Glomerular visceral epithelial cell (primary cell): ENCODE results near the gene LOXL1.
"Not testable (repeated sequence)": the region's sequence is repeated elsewhere in the genome, so short reads cannot be mapped to it uniquely, and the experiment has no call there.

Source experiments
- DNase-seq: peaks from one replicate; pipeline ENCODE4 v3.0.0-alpha.2; 2016; ENCODE audit errors: extremely low spot score

The LOXL1 gene

GRCh38 chr15:73952913-73953750 lies 26.9 kb downstream of the LOXL1 start:
- no peak for DNase-seq

GRCh38 chr15:73954188-73955145 lies 28.2 kb downstream of the LOXL1 start:
- DNase-seq, result no peak

DNA sequence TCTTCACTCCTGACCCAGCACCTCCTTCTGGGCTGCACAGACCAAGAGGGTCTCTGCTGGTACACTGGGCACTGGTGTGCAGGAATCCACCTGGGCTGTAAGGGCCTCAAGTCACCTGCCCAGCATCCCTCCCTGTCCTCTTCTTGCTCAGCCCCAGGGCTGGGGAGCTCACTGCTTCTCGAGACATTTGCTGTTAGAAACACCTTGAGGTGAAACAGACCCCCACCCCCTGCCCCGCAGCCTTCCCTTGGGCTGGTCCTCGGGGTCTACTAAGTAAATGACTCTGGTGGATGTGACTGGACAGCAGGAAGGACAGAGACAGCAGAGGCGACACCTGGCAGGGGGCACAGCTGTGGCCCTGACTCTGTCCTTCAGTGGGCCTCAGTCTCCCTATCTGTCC lies 29.1 kb downstream of the LOXL1 start:
- DNase-seq, result no peak

GRCh38 chr15:73955861-73956742 lies 29.8 kb downstream of the LOXL1 start:
- DNase-seq, result no peak

GRCh38 chr15:73956743-73957135 lies 30.5 kb downstream of the LOXL1 start:
- peak; percentile 98 for DNase-seq

- no peak for DNase-seq
Observed at GRCh38 chr15:73957276-73957675, 31.0 kb downstream of the LOXL1 start.

DNA sequence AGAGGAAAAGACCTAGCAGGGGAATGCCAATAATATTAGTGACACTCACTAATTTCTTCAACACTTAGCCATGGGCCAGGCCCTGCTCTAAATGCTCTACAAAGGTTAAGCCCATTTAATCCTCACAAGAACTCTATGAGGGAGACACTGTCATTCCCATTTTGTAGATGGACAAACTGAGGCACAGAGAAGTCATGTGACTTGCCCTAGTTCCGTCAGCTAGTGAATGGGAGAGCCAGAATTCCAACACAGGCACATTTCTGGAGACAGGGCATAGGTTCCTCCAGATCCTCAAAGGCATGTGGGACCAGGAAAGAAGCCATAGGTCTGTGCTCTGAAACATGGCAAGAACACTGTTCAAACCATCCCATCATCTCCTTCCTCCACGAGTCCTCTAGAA lies 31.5 kb downstream of the LOXL1 start:
- DNase-seq, result no peak

- peak; percentile 55 for DNase-seq
Observed at GRCh38 chr15:73959012-73959581, 32.8 kb downstream of the LOXL1 start.

GRCh38 chr15:73959801-73960200 lies 33.5 kb downstream of the LOXL1 start:
- DNase-seq, result no peak

DNA sequence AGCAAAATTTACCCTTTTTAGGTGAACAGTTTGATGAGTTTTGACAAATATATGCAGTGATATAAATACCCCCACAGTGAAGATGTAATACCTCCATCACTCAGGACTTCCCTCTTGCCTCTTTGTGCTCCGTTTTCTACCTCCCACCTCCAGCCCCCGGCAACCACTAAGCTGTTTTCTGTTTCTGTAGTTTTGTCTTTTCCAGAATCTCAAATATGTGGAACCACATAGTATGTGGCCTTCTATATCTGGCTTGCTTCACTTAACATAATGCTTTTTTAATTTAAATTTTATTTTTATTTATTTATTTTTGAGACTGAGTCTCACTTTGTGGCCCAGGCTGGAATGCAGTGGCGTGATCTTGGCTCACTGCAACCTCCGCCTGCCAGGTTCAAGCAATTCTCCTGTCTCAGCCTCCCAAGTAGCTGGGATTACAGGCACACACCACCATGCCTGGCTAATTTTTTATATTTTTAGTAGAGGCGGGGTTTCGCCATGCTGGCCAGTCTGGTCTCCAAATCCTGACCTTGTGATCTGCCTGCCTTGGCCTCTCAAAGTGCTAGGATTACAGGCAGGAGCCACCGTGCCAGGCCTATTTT lies 34.3 kb downstream of the LOXL1 start:
- not testable (repeated sequence) for DNase-seq

- DNase-seq, result no peak
Observed at GRCh38 chr15:73962433-73962832, 36.2 kb downstream of the LOXL1 start.

DNA sequence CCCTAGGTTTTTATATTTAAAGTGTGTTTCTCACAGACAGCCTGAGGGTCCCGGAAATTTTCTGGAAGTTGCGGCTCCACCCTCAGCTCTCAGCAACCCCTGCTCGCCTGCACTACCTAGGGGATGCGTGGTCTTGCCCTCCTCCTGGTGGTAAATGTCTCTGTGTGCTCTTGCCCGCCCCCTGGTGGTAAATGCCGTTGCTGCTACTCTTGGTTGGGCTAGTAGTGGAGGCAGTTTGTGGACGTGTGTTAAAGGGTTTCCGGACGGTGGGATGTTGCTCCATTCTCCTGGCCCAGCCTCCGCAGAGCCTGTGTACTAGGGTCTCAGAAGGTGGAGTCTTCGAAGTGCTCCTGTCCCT lies 38.5 kb downstream of the LOXL1 start:
- peak; percentile 84 for DNase-seq

GRCh38 chr15:73965094-73965757 lies 39.0 kb downstream of the LOXL1 start:
- no peak for DNase-seq

DNA sequence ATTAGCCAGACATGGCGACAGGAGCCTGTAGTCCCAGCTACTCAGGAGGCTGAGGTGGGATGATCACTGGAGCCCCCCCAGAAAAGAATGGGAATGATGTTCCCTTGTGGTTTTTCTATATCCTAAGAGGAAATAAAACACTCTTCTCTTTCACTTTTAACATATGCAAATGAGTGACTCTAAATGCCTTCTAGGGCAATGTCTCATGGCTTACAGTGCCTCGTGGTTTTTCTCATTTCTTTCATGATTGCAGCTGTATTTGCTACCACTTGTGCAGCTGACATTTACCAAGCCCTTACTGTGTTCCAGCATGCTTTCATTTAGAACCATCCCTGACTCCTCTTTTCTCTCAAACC lies 39.5 kb downstream of the LOXL1 start:
- no peak for DNase-seq

DNA sequence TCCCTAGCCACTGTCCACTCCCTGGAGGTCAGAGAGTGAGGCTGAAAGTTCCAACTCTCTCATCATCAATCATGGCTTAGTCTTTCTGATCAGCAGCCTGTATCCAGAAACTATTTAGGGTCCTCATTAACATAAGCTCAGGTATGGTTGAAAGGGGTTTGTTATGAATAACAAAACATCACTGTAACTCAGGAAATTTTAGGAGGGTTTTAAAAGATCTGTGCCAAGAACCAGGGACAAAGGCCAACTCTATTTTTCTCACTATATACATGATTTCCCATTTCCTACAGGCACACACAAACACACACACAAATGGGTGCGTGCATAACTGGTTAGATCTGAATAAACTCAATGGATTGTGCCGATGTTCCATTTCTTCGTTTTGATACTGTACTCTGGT lies 42.2 kb downstream of the LOXL1 start:
- DNase-seq, result no peak

DNA sequence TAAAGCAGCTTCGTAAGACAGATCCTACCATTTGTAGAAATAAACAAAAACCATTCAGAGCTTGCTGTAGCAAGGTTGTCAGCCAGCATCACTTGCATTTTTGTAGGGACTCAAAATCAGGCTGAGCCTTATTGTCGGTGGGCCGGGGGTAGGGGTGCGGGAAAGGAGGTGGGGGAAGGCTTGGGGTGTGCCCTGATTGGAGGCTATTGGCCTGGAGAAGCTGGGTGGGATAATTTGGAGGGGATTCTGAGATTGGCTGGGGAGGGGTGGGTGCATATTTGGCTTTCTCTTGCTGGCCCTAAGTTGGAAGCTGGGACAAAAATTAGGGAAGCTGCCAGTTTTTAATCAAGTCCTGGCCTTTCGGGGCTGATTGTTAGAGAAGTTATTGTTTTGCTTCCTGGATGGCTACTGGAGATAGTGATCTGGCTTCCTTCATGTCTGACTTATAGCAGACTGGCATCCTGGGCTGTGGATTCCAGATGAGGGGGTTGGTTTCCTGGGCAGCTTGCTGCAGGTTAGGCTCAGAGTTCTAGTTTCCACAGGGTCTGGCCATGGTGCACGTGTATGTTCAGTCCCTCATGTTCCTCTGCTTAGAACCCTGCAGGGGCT lies 43.0 kb downstream of the LOXL1 start:
- DNase-seq, result no peak

DNA sequence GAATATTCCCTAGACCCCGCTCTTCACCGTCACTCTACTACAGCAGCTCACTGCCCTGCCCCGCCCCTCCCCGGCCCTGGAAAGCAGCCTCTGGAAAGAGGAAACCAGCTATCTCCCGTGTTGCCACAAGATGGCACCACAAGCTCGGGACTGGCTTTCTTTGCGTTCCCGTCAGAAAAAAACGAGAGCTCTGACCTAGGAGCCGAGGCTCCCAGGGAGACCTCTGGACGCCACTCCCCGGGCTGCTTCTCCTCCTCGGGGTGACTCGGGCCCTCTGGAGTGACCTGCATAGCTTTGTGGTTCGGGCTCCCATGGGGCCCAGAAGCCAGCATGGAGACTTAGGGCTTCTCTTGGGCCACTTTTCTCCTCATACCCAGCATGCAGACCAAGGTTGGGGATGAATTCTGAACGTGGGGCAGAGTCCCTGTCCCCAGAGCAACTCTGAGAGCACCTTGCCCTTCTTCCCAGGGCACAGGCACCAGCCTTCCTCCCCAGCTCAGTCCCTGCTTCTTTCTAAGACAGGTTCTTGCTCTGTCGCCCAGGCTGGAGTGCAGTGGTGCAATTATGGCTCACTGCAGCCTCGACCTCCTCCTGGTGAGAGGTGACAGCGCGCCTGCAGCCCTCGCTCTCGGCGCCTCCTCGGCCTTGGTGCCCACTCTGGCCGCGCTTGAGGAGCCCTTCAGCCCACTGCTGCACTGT lies 46.9 kb downstream of the LOXL1 start:
- DNase-seq, result peak; percentile 88

GRCh38 chr15:73973683-73974200 lies 47.5 kb downstream of the LOXL1 start:
- not testable (repeated sequence) for DNase-seq

DNA sequence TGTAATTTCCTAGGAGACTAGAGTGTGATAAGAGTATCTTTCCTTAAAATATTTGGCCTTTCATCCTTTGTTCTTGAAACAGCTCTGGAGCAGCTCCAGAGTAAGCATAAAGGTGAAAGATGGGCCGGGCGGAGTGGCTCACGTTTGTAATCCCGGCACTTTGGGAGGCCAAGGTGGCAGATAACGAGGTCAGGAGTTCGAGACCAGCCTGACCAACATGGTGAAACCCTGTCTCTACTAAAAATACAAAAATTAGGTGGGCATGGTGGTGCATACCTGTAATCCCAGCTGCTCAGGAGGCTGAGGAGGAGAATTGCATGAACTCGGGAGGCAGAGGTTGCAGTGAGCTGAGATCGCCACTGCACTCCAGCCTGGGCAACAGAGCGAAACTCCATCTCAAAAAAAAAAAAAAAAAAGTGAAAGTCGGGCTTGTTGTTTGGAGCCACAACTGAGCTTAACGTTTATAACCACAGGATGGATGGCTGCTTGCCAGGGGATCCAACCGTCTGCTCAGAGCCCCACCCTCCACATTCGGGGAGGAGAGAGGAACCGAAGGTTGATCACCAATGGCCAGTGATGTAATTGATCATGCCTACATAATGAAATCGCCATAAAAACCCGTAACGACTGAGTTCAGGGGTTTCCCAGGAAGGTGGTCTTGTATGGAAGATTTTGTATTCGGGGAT lies 49.3 kb downstream of the LOXL1 start:
- DNase-seq, result peak; percentile 83
